Uterus (tissue), 2 donors: ENCODE measurements around the gene LLGL2.

Experiments
- POLR2A ChIP-seq, 2 donors: fragments of 450-650 bp; IDR thresholded peaks; one replicate each; pipeline ENCODE4 v1.6.1; 2016; ENCODE audit warnings: antibody characterized with exemption in 2 of 2, mild to moderate bottlenecking in 1 of 2, moderate library complexity in 1 of 2
- TF ChIP-seq, protein P1 (sequence below), 4 experiments: fragments of 200-600 bp in 2 of 4; fragments of 450-650 bp in 2 of 4; sonication (generic) in 2 of 4; IDR thresholded peaks; one replicate each; pipeline ENCODE4 v1.5.1; 2016 to 2019; ENCODE audit warnings: antibody characterized with exemption in 4 of 4, mild to moderate bottlenecking in 2 of 4, moderate library complexity in 1 of 4

DNA sequence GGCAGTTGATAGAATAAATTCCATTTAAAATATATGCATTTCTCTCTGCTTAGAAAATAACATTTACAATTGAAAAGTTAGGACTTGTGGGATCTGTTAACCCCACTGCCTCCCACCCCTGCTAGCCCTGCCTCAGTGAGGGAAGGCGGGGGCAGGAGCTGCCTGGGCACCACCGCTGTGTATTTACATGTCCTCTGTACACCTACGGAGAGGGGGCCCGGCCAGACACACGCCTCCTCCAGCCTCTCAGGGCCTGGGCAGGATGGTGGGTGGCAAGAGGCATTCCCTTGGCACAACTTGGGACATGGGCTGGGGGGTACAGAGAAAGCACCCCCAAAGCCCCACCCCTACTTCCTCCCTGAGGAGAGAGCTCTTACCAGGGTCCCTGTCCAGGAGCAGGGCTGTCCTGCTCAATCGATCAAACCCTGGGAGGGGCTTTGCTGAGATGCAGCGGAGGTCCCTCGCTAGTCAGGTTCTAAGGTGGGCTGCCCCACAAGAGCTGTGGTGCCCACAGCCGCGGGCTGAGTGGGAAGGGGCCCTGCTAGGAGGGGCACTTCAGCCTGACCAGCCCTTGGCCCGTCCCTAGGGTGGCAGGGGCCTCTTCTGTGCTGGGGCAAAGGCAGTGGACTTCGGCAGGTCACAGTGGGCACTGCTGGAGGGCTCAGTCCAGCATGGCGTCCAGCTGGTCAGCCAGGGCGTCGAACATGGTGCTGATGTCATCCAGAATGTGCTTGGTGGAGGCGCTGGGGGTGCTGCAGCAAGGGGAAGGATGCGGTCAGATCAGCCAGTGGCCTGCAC lies 24.9 kb upstream of the LLGL2 start:
- TF ChIP-seq POLR2A (IDR thresholded peaks at IDR 0.05) = no peak
- TF ChIP-seq, protein P1, sequence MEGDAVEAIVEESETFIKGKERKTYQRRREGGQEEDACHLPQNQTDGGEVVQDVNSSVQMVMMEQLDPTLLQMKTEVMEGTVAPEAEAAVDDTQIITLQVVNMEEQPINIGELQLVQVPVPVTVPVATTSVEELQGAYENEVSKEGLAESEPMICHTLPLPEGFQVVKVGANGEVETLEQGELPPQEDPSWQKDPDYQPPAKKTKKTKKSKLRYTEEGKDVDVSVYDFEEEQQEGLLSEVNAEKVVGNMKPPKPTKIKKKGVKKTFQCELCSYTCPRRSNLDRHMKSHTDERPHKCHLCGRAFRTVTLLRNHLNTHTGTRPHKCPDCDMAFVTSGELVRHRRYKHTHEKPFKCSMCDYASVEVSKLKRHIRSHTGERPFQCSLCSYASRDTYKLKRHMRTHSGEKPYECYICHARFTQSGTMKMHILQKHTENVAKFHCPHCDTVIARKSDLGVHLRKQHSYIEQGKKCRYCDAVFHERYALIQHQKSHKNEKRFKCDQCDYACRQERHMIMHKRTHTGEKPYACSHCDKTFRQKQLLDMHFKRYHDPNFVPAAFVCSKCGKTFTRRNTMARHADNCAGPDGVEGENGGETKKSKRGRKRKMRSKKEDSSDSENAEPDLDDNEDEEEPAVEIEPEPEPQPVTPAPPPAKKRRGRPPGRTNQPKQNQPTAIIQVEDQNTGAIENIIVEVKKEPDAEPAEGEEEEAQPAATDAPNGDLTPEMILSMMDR (IDR thresholded peaks at IDR 0.05) = no peak
